Measurements from ENCODE around the gene LRRC7.

Gene LRRC7

DNA sequence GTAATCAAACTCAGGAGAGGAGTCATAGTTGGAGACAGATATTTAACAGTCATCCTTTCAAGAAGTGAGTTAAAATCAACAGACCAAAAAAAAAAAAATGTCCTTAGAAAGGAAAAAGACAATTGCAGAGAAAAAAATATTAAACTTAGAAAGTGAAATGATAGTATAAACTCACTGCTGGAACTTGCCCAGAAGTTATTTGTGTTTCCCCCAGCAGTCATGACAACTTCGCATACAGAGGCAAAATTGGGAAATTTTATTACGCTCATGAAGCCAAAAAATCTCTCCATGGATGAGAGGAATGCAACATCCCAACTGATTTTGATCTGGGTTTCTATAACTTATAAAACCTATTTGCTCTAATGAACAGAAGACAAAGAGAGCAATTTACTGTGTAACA lies 198.2 kb downstream of the LRRC7 start:
- no peak for DNase-seq (ENCODE audit: low spot score)
- no peak for FAIRE-seq

DNA sequence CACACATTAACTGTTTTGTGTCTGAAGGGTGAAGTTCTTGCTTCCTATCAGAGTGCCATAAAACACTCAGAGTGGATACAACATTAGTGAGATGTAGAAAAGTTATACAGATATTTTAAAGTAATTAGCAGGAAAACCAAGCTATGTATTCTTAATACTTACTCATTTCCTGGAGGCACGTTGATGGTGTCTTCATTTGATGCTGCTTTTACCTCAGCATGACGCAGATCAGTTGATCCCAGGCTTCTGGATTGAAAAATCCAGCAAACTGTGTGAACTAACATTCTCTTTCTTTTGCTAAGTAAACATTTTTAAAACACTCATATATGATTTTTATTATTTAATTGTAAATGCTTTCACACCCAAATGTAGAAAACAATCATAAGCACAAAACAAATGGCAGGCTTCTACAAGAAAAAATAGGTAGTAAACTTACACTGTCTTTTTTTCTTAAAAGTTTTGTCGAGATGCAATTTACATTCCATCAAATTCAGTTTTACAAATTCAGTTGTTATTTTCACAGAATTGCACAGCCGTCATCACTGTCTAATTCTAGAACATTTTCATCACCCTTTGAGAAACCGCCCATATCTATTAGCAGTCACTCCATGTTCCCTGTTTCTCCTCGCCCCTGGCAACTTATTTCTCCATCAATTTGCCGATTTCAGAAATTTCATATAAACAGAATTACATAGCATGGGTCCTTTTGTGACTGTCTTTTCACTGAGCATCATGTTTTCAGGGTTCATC lies 198.9 kb downstream of the LRRC7 start:
- FAIRE-seq (no peak), DNase-seq (ENCODE audit: low spot score) (no peak)

DNA sequence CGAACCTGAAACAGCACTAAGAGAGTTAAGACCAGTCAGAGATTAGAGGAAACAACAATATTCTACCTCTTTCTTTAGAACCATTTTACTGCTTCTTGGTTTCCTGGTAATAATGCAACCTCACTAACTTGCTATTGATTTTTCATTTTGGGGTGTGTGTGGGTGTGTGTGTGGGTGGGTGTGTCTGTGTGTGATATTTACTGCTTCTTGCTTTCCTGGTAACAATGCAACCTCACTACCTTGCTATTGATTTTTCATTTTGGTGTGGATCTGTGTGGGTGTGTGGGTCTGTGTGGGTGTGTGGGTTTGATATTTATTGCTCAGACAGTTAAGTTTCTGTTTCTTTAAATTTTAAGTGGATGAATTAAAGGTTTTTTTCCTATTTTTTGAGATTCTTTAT lies 208.8 kb downstream of the LRRC7 start:
- FAIRE-seq, result no peak
- DNase-seq (ENCODE audit: low spot score), result no peak

DNA sequence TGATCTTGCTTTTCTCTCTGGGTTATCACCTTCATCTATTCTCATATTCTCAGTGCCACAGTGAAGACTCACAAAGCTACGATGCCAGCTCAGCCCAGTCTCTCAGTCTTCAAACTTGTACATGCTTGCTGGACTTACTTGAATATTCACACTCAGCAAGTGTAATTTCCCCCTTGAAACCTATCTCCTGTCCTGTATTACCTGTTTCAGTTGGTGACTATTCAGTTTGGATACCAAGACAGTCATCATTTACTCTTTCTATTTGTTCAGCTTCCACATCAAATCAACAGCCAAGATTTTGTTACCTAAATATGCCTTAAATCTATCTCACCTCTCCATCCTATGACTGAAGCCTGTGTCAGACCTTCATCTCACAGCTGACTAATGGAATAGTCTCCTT lies 209.7 kb downstream of the LRRC7 start:
- no peak for DNase-seq (ENCODE audit: low spot score)

DNA sequence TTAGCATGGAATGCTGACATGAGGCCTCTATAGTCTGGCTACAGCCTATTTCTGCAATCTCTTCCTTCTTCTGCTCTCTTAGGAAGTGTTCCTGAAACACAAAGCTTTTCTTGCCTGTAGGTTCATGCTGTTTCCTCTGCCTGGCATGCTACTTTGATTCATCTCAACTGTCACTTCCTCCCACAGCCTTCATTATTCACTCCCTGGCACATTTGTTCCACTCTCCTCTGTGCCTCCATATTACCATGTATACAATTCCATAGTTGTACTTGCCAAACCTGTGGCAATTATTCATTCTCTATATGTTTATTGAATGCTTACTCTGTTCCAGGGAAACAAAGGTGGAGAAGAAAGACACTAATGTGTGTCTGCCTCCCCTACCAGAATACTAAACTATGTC lies 210.2 kb downstream of the LRRC7 start:
- FAIRE-seq, result no peak

More for the DNA sequence above, 209.7 kb downstream of the LRRC7 start:
- no peak for FAIRE-seq

DNA sequence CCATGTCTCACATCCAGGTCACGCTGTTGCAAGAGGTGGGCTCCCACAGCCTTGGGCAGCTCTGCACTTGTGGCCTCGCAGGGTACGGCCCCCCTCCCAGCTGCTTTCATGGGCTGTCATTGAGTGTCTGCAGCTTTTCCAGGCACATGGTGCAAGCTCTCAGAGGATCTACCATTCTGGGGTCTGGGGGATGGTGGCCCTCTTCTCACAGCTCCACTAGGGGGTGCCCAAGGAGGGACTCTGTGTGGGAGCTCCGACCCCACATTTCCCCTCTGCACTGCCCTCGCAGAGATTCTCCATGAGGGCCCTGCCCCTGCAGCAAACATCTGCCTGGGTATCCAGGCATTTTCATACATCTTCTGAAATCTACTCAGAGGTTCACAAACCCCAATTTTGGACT lies 219.4 kb downstream of the LRRC7 start:
- FAIRE-seq (no peak), DNase-seq (ENCODE audit: low spot score) (no peak)

More for the DNA sequence above, 210.2 kb downstream of the LRRC7 start:
- DNase-seq (ENCODE audit: low spot score), result no peak

DNA sequence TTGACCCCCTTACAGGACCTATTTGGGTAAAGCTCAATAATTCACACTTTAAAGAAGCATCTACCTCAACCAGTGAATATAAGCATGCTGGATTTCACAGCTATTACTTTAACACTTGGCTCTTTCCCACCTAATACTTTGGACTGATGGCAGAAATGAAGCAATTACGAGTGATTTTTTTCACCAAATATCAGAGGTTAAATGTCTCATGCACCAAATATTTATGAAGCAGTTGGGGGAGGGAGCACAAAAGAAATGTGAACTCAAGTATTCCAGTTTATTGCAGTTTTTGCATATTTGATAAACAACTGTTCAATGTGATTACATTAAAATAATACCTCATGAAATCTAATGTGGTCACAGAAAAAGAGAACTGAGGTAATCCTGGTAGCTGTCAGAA lies 223.6 kb downstream of the LRRC7 start:
- FAIRE-seq (no peak), DNase-seq (ENCODE audit: low spot score) (no peak)

DNA sequence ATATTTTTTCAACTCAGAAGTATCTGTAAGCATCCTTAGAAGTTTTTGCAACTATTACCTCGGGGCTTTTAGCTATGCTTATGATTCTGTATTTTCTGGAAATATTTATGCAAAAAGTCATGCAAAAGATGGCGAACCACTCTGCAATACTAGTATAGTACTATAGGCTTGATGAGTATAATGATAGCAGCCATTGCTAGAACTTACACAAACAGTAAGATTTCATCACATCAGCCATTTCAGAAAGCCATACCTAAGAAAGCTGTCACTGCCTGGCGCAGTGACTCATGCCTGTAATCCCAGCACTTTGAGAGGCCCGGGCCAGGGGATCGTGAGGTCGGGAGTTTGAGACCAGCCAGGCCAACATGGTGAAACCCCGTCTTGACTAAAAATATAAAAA lies 227.1 kb downstream of the LRRC7 start:
- DNase-seq (ENCODE audit: low spot score) (no peak), FAIRE-seq (no peak)

DNA sequence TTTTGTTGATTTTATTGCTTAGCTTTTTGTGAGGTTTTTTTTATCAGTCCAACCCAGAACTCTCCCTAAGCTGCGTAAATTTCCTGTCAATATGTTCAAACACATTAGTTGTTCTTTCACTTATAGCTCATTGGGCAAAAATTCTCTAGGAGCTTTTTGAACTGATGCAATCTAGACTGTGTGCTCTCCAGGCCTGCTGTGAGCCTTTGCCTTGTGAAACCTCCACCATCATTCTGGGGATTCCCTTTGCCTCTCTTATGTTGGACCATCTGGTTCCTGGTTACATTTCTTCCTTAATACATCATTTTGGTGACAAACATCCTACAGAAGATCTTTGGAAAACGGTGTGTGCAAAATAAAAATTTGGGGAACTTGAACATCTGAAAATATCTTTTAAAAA lies 247.2 kb downstream of the LRRC7 start:
- FAIRE-seq, result no peak

DNA sequence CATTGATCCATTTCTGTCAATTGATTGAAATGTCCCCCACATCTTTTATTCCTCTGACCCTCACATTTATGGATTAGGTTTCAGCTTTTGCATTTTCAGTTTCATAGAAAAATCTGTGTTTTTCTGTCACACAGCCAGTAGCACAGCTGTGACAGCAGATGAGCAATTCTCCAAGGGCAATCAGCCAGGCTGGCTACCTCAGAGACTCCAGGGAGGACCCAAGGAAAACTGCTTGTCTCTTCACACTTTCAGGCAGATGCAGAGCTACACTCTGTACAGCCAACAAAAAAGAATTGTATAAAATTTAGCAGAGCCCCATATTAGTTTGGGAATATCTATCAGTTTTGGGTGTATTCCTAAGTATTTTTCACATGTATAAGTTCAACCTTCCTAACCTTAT lies 257.2 kb downstream of the LRRC7 start:
- DNase-seq (ENCODE audit: low spot score) (no peak), FAIRE-seq (no peak)

More for the DNA sequence above, 247.2 kb downstream of the LRRC7 start:
- no peak for DNase-seq (ENCODE audit: low spot score)

DNA sequence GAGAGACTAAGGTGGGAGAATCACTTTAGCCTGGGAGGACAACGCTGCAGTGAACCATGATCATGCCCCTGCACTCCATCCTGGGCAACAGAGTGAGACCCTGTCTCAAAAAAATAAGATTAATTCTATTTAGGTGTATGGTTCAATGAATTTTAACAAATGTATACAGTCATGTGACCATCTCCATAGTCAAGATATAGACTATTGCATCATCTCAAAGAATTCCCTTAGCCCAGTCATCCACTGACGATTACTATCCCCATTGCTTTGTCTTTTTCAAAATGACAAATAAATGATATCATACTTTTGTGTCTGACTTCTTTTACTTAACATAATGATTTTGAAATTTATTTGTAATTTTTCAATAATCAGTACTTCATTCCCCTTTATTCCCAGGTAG lies 260.0 kb downstream of the LRRC7 start:
- FAIRE-seq (no peak), DNase-seq (ENCODE audit: low spot score) (no peak)

DNA sequence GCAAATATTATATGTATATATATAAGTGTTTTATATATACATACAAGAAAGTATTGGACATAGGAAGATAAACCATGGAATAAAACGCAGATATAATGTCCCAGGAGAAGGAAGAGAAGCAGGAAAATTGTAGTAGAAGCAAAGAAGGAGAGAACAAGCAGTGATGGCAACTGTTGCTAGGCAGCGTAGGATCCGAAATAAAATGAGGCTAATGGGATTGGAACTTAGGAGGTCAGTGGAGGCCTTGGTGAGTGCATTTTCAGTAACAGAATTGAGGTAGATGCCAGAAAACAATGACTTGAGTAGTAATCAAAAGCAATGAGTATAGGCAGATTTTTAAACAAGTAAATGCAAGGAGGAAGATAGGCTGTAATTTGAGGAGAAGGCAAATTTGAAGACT lies 265.8 kb downstream of the LRRC7 start:
- FAIRE-seq (no peak), DNase-seq (ENCODE audit: low spot score) (no peak)

DNA sequence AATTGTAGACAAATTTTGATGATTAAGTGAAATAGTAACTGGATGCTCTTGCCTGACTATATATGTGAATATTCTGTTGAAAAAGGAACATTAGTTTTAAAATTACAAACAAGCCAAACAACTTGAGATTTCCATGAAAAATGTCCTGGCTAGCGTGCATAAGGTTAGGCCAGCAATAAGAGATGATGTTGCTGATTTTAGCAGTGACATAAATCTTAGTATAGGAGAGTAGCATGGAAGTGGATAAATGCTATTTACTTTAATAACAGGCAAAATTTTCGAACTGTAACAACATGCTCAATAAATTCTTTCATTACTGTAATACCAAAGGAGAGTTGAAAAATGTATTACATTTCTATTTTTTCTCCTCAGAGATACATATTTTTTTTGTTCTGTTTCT lies 266.6 kb downstream of the LRRC7 start:
- no peak for DNase-seq (ENCODE audit: low spot score)
- FAIRE-seq, result no peak

DNA sequence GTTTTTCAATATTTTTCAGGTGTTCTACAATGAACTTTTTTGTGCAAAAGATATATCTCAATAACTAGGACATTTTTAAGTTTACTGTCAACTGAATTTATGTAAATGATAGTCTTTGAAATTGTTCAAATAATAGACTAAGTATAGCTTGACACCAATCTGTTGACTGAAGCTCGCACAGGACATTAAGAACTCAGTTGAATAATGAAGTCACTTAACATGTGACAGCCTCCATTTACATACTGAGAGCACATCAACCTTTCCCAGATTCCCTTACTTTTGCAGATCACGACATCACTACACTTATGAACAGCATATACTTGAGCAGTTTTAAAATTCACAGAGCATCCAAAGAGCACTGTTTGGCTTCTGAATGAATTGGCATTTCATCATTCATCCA lies 268.2 kb downstream of the LRRC7 start:
- DNase-seq (ENCODE audit: low spot score), result no peak
- no peak for FAIRE-seq

DNA sequence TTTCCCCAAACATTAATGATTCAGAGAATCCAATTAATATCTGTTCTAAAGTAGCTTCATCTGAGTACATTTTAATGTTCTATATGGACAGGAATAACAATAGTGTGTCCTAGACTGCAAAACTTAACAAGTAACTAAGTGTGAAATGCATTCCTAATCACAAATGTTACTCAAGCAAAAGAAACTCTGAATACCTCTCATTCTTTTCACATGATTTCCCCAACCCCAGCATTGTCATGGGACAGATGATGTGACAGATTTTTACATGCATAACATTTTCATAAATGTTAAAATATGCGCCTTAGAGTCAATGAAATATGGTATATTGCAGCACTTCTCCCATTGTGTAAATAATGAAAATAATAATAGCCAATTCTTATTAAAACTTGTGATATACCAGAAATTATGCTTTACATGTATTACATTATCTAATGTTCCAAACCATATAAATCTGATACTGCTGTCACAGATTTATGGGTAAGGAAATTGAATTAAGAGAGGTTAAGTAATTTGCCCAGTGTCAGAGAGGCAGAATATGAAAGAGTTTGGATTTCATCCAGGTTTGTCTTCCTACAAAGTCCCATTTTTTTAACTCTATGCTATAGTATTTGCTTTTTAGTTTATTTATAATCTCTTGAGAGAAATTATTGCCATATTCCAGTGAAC lies 269.4 kb downstream of the LRRC7 start:
- DNase-seq (ENCODE audit: low spot score), result no peak
- FAIRE-seq, result no peak

DNA sequence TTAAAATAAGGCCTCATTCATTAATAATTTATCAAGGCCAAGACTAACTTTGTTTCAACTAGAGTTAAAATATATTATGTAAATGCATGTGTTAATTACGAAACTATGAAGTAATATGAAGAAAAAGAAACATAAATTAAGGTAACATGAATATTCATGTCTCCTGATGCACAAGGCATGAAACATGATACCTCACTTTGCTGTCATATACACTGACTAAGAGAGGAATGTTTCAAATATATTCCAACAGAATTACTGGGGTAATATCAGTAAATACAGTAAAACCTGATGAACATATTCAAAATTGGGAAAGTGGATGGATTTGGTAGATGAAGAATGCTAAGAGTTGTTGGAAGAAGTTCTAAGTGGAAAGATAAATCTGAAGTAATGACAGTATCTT lies 274.6 kb downstream of the LRRC7 start:
- no peak for DNase-seq (ENCODE audit: low spot score)
- FAIRE-seq, result no peak

DNA sequence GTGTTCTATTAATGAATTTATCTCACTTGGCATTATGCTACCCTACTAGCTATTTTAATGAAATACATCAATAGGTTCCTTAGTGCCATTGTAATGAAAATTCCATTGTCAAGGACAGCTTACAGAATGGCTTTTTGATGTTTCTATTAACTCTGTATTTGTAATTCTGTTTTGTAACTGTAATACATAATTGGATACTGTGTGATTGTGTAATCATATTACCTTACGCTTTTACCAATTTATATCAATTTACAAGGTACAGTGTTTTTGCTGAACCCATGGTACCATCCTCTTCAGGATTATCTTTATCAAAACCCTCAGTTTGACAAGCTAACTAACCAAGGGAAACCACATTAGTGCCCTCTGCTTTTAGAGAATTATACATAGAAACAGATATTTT lies 277.9 kb downstream of the LRRC7 start:
- FAIRE-seq, result no peak
- no peak for DNase-seq (ENCODE audit: low spot score)

DNA sequence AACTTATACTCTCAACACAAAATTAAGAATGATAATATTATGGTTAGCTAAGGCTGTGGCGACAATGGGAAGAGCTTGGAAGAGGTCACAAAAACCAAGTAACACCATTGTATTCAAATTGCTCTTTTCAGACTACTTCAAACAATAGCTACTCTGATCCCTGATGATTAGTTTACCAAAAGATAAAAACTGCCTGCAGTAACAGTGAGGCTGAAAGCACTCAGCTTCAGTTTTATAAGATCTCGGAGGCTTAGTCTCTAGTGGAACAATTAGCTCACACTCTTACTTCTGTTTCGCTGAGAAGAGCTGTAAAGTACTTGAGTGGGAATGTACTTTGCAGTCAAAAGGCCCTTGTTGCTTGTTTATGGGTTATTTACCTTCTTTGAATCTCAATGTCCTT lies 278.5 kb downstream of the LRRC7 start:
- DNase-seq (ENCODE audit: low spot score) (no peak), FAIRE-seq (no peak)

DNA sequence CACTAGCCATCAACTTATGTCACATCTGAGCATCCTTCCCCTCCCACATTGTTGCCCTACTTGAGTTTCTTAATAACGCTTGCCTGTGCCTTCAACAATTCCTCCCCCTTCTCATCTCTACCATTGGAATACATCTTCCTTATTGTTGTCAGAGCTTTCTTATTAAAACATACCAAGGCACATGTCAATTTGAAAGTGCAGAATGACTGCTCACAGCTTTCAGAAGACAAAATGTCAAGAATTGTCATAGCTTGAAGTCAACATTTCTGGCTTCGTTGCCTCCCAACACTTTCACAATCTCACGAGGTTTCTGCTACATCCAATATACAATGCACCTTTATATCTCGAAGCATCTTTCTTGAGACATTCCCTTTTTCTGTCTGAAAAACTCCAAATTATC lies 279.9 kb downstream of the LRRC7 start:
- FAIRE-seq, result no peak
- no peak for DNase-seq (ENCODE audit: low spot score)

DNA sequence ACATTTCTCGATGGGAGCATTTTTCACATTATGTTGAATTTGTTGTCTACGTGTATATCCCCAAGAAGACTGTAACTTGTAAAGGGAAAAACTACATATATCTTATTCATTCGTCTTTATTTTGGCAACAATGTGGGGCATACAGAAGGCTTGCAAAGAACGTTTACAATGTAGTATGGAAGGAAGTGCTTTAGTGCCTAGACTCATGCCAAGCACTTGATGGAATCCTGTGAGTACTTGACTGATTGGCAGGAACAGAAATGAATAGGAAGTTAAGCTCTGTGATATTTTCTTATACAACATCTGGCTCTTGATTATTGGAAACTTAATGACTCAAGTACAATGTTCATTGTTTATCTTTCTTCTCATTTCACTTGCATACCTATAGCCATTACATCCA lies 284.4 kb downstream of the LRRC7 start:
- no peak for DNase-seq (ENCODE audit: low spot score)
- FAIRE-seq, result no peak

DNA sequence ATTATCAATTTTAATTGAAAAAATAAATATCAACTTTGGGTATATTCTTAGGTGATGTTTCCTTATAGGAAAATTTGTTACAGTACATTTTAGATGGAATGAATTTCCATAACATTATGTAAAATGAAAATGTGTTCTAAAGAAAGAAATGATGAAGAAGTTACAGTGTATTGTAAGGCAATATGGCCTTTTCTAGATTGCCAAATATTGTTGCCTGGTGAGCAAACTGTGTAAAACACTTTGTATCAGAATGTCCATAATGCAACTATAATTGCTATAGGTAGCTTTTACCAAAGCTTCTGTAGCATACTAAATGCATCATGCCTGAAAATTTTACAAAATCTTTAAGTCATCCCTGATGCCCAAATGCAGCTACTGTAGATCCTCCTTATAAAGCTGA lies 285.0 kb downstream of the LRRC7 start:
- no peak for FAIRE-seq
- DNase-seq (ENCODE audit: low spot score), result no peak

DNA sequence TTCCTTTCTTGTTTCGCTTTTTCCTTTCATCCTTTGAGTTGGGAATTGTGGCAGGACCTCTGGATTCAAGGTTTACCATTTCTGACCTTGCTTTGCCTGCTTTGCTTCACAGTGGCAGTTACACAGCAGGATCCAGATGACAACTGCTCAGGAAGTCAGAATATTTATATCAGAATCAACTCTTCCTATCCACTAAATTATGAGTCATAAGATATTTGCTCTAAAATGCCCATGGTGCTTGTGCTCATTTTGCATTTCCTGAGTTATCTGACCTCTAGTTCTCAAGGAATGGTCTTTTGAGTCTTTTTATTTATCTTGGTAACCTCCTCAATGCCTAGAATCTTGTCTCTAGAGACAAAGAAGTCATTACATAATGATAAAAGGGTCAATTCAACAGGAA lies 290.8 kb downstream of the LRRC7 start:
- DNase-seq (ENCODE audit: low spot score) (no peak), FAIRE-seq (no peak)

DNA sequence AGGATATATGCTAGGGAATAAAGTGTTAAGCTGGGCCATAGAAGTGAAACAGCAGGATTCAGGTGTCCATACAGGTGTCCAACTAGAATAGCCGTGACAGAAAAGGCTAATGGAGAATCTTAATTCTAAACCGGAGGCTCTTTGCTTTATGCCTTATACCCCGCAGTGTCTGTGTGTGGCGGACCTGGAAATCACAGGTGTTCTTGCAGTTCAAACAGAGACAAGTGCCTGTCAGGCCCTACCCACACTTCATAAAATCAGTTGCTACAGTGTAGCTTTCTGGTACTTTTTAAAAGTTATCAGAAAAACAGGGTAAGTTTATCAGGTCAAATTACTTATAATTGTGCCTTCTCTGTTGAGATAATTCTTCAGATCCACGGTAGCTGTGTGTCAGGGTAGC lies 293.9 kb downstream of the LRRC7 start:
- DNase-seq (ENCODE audit: low spot score) (no peak), FAIRE-seq (no peak)
